ENCODE results near the gene SLC37A4.
"Not testable (repeated sequence)": the region's sequence is repeated elsewhere in the genome, so short reads cannot be mapped to it uniquely, and the experiment has no call there.

The SLC37A4 gene

GRCh38 chr11:119017377-119017776 lies 13.3 kb downstream of the SLC37A4 start:
- not testable (repeated sequence) for DNase-seq (ENCODE audit: low spot score)

- DNase-seq (ENCODE audit: low spot score), result no peak
Observed at GRCh38 chr11:119016216-119017009, 14.3 kb downstream of the SLC37A4 start.

DNA sequence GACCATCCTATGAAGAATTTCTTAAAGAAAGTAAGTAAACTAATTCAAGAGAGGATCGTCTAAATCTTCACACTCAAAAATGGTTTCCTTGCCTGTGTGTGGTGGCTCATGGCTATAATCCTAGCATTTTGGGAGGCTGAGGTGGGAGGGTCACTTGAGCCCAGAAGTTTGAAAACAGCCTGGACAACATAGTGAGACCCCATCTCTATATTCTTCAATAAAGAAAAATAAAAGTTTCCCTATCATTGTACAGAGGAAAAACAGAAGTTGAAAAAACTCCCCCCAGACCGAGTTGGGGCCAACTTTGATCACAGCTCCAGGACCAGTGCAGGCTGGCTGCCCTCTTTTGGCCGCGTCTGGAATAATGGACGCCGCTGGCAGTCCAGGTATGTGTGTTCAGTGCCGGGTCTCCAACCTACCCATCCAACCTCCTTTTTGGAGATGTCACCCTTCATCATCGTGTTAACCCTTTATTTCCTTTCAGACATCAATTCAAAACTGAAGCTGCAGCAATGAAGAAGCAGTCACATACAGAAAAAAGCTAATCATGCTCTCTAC lies 15.5 kb downstream of the SLC37A4 start:
- no peak for DNase-seq (ENCODE audit: low spot score)

DNA sequence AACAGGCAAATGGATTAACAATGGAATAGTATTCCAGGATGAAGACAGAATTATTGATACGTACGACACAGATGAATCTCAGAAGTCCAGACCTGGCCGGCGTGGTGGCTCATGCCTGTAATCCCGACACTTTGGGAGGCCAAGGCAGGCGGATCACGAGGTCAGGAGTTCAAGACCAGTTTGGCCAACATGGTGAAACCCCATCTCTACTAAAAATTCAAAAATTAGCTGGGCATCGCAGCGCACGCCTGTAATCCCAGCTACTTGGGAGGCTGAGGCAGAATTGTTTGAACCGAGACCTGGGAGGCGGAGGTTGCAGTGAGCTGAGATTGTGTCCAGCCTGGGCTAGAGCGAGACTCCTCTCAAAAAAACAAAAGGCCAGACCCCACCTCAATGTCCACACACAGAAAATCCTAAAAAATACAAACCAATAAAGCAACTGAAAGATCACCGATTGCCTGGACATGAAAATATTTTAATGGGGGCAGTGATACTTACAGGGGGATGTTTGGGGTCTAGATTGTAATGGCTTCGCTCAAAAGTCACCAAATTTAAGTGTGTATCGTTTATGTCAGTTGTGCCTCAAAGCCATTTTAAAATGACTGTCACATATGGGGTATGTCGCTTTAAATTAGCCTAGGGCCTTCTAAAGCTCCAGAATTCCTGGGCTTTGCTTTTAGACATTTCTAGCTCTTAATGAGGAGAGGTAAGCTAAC lies 16.3 kb downstream of the SLC37A4 start:
- no peak for DNase-seq (ENCODE audit: low spot score)

- no peak for DNase-seq (ENCODE audit: low spot score)
Observed at GRCh38 chr11:119012629-119013170, 18.0 kb downstream of the SLC37A4 start.

DNA sequence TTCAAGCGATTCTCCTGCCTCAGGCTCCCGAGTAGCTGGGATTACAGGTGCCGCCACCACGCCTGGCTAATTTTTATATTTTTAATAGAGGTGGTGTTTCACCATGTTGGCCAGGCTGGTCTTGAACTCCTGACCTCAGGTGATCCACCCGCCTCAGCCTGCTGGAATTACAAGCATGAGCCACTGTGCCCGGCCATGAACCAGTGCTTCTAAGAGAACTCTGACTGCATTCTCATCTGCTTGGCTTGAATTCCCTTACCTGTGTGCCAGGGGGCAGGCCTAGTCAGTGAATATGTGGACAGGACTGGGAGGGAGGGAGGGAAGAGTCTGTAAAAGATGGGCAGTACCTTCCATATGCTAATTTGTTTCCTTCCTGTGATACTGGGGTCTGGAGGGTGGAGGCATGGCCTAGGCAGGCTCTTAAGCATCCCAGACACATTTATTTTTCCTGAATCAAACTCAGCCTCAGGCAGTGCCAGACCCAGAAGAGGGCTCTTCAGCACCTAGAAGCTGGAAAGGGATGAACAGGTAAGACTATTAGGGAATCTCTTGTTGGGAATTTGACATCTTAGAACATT lies 19.1 kb downstream of the SLC37A4 start:
- no peak for DNase-seq (ENCODE audit: low spot score)

GRCh38 chr11:119006656-119007055 lies 24.0 kb downstream of the SLC37A4 start:
- DNase-seq (ENCODE audit: low spot score), result no peak

DNA sequence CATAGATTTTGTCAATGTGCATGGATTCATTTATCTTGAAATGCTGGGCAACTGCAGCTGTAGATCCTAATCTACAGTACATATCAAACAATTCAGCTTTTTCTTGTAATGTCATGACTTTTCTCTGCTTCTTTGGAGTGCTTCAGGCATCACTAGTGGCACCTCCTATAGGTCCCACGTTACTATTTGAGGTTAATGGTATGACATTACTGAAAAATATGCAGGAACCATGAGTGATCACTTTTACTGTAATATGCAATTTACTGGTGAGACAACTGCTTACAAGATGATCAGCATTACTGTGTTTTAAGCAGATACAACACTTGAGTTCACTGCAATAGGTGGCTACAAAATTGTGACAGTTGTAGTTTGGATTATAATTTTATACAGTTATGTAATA lies 29.8 kb downstream of the SLC37A4 start:
- DNase-seq (ENCODE audit: low spot score), result no peak

GRCh38 chr11:118998822-118999221 lies 31.9 kb downstream of the SLC37A4 start:
- DNase-seq (ENCODE audit: low spot score), result no peak

GRCh38 chr11:118998388-118998717 lies 32.3 kb downstream of the SLC37A4 start:
- no peak for DNase-seq (ENCODE audit: low spot score)

DNA sequence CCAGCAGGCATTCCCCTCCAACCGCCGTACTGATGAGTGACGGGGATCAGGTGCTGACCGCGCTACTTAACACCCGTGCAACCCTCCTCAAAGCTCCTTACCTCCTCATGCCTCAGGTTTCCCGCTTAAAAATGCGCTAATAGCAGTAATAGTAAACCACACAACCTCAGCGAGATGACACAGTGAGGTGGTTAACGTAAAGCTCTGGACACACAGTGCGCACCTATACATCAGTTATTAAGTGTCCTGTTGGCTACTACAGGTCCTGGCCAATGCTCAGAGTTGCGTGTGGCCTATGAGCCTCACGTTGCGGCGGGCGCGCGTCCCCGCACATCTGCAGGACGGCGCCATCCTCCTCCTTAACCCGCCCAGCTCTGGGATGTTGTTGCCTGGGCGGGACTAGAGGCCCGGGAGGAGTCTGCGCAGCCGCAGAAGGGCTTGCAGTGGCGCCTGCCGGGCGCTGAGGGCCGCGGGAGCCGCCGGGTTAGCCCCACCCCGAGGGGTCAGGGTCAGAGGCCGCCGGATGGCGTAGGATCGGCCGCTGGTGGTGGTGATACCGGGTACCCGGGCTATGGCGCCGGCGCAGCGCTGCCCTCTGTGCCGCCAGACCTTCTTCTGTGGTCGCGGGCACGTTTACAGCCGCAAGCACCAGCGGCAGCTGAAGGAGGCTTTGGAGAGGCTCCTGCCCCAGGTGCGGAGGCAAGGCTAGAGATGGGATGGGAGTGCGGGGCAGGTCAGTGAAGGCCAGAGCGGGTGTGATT lies 32.9 kb downstream of the SLC37A4 start, which contains the start of gene CENATAC:
CENATAC (plus strand) TSS at position 512 of the 761 bp plus-strand sequence; CDS start at position 572, 60 bp downstream.
- peak; percentile 96 for DNase-seq (ENCODE audit: low spot score)

GRCh38 chr11:118996926-118997626 lies 33.6 kb downstream of the SLC37A4 start:
- DNase-seq (ENCODE audit: low spot score), result peak; percentile 51

- not testable (repeated sequence) for DNase-seq (ENCODE audit: low spot score)
Observed at GRCh38 chr11:118991486-118992038, 39.1 kb downstream of the SLC37A4 start.

DNA sequence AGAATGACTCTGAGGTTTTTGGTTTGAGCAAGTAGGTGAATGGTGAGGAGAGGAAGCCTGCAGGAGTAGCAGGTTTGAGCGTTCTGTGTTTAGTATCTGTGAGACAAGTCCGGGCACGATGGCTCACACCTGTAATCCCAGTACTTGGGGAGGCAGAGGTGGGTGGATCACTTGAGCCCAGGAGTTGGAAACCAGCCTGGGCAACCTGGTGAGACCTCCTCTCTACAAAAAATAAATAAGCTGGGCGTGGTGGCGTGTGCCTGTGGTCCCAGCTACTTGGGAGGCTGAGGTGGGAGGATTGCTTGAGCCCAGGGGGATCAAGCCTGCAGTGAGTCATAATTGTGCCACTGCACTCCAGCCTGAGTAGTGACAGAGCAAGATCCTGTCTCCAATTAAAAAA lies 42.4 kb downstream of the SLC37A4 start:
- no peak for DNase-seq (ENCODE audit: low spot score)

DNA sequence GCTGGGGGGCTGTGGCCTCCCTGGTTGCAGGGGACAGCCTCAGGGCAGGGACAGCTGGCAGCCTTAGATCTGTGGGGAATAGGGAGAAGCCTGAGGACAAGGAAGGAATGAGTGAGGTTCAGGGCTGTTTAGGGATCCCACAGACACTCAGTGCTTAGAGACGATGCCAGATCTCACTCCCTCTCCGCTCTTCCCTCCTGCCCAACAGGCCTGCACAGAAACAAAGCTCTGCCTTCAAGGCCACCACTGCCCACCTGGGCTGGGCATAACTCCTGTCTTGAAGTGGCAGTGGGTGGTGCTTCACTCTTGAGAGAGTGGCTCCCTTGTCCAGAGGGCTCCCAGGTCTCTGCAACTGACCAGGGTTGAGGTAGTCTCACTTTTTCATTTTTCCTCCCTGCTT lies 45.9 kb downstream of the SLC37A4 start:
- DNase-seq (ENCODE audit: low spot score), result no peak

- DNase-seq (ENCODE audit: low spot score), result not testable (repeated sequence)
Observed at GRCh38 chr11:118984337-118984736, 46.3 kb downstream of the SLC37A4 start.

DNA sequence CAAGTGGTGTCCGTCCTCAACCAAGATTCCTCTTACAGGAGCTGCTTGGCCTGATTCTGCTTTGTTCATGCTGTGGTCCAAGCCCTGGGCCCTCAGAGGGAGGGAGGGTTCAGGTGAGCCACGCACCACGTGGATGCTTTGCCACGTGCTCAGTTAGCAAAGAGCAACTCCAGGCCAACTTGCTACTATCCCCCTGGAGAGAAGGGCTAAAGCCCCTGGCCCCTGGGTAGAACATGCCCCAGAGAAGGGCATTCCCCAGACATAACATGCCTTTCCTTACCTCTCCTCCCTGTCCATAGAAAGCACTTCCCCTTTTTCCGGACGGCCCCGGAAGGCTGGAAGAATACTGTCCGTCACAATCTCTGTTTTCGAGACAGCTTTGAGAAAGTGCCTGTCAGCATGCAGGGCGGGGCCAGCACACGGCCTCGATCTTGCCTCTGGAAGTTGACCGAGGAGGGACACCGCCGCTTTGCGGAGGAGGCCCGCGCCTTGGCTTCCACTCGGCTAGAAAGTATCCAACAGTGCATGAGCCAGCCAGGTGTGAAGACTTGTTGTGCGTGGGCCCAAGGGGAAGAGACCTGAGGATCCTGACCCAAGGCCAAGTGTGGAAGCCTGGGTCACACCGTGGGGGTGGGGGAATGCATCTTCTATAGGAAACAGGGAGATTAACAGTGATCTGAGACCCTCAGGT lies 50.3 kb downstream of the SLC37A4 start:
- no peak for DNase-seq (ENCODE audit: low spot score)

- no peak for DNase-seq (ENCODE audit: low spot score)
Observed at GRCh38 chr11:118979434-118979833, 51.2 kb downstream of the SLC37A4 start.

- DNase-seq (ENCODE audit: low spot score), result no peak
Observed at GRCh38 chr11:118975771-118976709, 54.6 kb downstream of the SLC37A4 start.

All from CD4-positive, alpha-beta T cell treated with Interleukin-2 at 100 ng/mL for 4 hours (primary cell).